PC-3 (cell line): ENCODE results near the gene AGO4. TPM values are rescaled to one million over a fixed set of nuclear protein-coding genes. Genes with fewer than 3 reads are reported as not detected.
"Not testable (repeated sequence)": the region's sequence is repeated elsewhere in the genome, so short reads cannot be mapped to it uniquely, and the experiment has no call there.

Source experiments
- ATAC-seq: fragments of 200-7000 bp; cut with Tn5 transposase; 2 replicates; pipeline ENCODE4 v1.9.1; 2020; ENCODE audit warnings: mild to moderate bottlenecking, moderate library complexity
- BruUV-seq: library from RNA; stranded (reverse); fragments of 400-500 nt; replicated peaks from 2 replicates; lab custom pipeline; 2021; lab: Mats Ljungman, UMichigan
- CTCF ChIA-PET: fragments of 300-600 bp; sonication (Branson Sonifier 250); formaldehyde crosslinking; loops from one replicate; lab custom pipeline; 2022; ENCODE audit warnings: antibody characterized with exemption; lab: Charles Lee
- POLR2A ChIA-PET: fragments of 300-600 bp; sonication (Branson Sonifier 250); formaldehyde crosslinking; loops from one replicate; lab custom pipeline; 2022; ENCODE audit warnings: antibody characterized with exemption; ENCODE audit not compliant: unreplicated experiment; lab: Charles Lee
- DNase-seq: peaks from one replicate; pipeline ENCODE4 v3.0.0-alpha.2; 2015
- H2AFZ ChIP-seq: fragments of 300-600 bp; sonication (generic); 2 replicates; pipeline ENCODE4 v1.6.0; 2016; ENCODE audit warnings: antibody characterized with exemption, low read length
- H3F3A ChIP-seq: fragments of 300-600 bp; sonication (generic); one replicate; pipeline ENCODE4 v1.6.0; 2017; ENCODE audit warnings: antibody characterized with exemption, low read length, control low read depth, mild to moderate bottlenecking; ENCODE audit not compliant: unreplicated experiment
- H3K27ac ChIP-seq: fragments of 300-600 bp; sonication (generic); 2 replicates; pipeline ENCODE4 v1.5.1; 2016; ENCODE audit warnings: mild to moderate bottlenecking, low read length
- H3K27me3 ChIP-seq: fragments of 300-600 bp; sonication (generic); 2 replicates; pipeline ENCODE4 v1.6.1; 2016; ENCODE audit warnings: low read length, mixed read lengths
- H3K36me3 ChIP-seq: fragments of 300-600 bp; sonication (generic); 2 replicates; pipeline ENCODE4 v1.6.1; 2016; ENCODE audit warnings: low read depth, mixed run types, low read length, mixed read lengths
- H3K4me1 ChIP-seq: fragments of 300-600 bp; sonication (generic); 2 replicates; pipeline ENCODE4 v1.5.1; 2016; ENCODE audit warnings: low read length; ENCODE audit not compliant: insufficient read depth
- H3K4me2 ChIP-seq: fragments of 300-600 bp; sonication (generic); 2 replicates; pipeline ENCODE4 v1.6.0; 2016; ENCODE audit warnings: low read length
- H3K4me3 ChIP-seq: fragments of 300-600 bp; sonication (generic); 2 replicates; pipeline ENCODE4 v1.5.1; 2016; ENCODE audit warnings: mild to moderate bottlenecking, low read length, mixed read lengths
- H3K79me2 ChIP-seq: fragments of 300-600 bp; sonication (generic); 2 replicates; pipeline ENCODE4 v1.6.1; 2017; ENCODE audit warnings: low read length, mixed read lengths
- H3K9ac ChIP-seq: fragments of 300-600 bp; sonication (generic); 2 replicates; pipeline ENCODE4 v1.6.0; 2016; ENCODE audit warnings: mild to moderate bottlenecking, low read length
- H3K9me2 ChIP-seq: fragments of 300-600 bp; sonication (generic); replicated peaks from 2 replicates; pipeline ENCODE4 v1.6.1; 2016; ENCODE audit warnings: mixed run types, low read length, mixed read lengths
- H3K9me3 ChIP-seq: fragments of 300-600 bp; sonication (generic); 2 replicates; pipeline ENCODE4 v1.6.1; 2016; ENCODE audit warnings: low read length, mixed read lengths
- H4K20me1 ChIP-seq: fragments of 300-600 bp; sonication (generic); 2 replicates; pipeline ENCODE4 v1.6.1; 2016; ENCODE audit warnings: low read length, mixed read lengths
- EZH2 ChIP-seq: fragments of 300-600 bp; sonication (generic); IDR thresholded peaks from one replicate; pipeline ENCODE4 v1.6.1; 2017; ENCODE audit warnings: antibody characterized with exemption, mild to moderate bottlenecking, low read length; ENCODE audit not compliant: unreplicated experiment
- EZH2phosphoT487 ChIP-seq: fragments of 300-600 bp; sonication (generic); IDR thresholded peaks from 2 replicates; pipeline ENCODE4 v1.6.1; 2018; ENCODE audit warnings: mild to moderate bottlenecking, antibody characterized with exemption, low read length, borderline replicate concordance
- intact Hi-C: fragments of 100-400 bp; cut with micrococcal nuclease; formaldehyde crosslinking; loops from 2 replicates; pipeline ENCODE4 v1.9.0; 2023
- total RNA-seq: library from RNA; depleted of rRNA; stranded (reverse); fragments of >200 nt; gene quantifications from 2 replicates; pipeline ENCODE4 v1.2.3, GENCODE V29; 2014
- TF ChIP-seq, protein P1 (sequence below): fragments of 300-600 bp; sonication (generic); conservative IDR thresholded peaks from 2 replicates; pipeline ENCODE4 v1.5.1; 2017; ENCODE audit warnings: antibody characterized with exemption, low read depth, mild to moderate bottlenecking, low read length

Gene AGO4
- total RNA-seq, 1 experiment from 2014 or later: 5.9 TPM

DNA sequence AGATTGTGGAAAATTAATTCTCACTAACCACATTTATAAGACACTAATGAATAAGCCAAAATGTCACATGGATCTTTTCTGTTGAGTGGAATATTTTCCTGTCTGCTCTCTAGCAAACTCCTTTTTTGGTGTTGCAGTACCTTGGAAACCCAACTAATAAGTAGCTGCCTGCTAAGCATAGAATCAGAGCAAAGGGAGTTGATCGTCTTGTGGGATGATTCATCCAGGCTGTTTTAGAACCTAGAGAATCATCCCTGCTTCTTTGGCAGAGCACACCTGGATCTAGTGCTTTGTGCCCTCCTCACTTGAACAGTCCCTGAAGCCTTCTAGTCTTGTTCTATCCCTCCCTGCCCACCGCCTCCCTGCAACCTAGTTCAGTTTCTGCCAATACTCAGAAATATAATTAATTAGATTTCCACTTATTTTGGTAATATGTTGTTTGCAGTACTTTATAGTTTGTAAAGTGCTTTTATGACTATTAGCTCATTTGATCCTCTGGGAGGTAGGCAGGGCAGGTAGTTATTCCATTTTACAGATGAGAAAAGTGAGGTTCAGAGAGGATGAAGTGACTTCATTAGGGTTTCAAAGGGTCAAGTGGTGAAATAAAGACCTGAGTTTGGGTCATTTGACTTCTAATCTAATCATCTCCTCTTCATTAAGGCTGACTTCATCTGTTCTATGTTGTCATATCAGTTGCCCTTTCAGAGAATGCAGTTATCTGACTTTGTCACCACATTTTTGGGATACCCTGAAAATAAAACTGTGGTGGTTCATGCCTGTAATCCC is 2.5 kb downstream of the AGO4 start:
- no peaks in the 10 kb centered on the region for H3K9me3 ChIP-seq
- H3K36me3 ChIP-seq: no peaks in the 10 kb centered on the region
- no peaks in the 10 kb centered on the region for H4K20me1 ChIP-seq
- intact Hi-C loops: no loop called here
- H3K9ac ChIP-seq: no peak overlapping the region
- peak overlapping the region; percentile 98 for H3K4me2 ChIP-seq
- no peak overlapping the region for H3K27ac ChIP-seq
- H3K9me2 ChIP-seq: no peaks in the 10 kb centered on the region
- ATAC-seq (peak; percentile 40), DNase-seq (peak; percentile 71)
- H3K27me3 ChIP-seq: no peaks in the 10 kb centered on the region
- peaks cover 23% of the 10 kb centered on the region for H3K4me1 ChIP-seq
- POLR2A ChIA-PET: no interaction called here
- CTCF ChIA-PET: no interaction called here
- BruUV-seq: no TSS peak
- no peaks in the 10 kb centered on the region for H3F3A ChIP-seq
- TF ChIP-seq, protein P1, sequence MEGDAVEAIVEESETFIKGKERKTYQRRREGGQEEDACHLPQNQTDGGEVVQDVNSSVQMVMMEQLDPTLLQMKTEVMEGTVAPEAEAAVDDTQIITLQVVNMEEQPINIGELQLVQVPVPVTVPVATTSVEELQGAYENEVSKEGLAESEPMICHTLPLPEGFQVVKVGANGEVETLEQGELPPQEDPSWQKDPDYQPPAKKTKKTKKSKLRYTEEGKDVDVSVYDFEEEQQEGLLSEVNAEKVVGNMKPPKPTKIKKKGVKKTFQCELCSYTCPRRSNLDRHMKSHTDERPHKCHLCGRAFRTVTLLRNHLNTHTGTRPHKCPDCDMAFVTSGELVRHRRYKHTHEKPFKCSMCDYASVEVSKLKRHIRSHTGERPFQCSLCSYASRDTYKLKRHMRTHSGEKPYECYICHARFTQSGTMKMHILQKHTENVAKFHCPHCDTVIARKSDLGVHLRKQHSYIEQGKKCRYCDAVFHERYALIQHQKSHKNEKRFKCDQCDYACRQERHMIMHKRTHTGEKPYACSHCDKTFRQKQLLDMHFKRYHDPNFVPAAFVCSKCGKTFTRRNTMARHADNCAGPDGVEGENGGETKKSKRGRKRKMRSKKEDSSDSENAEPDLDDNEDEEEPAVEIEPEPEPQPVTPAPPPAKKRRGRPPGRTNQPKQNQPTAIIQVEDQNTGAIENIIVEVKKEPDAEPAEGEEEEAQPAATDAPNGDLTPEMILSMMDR: no peak
- no peak for TF ChIP-seq EZH2
- TF ChIP-seq EZH2phosphoT487: no peak
- peaks cover 20% of the 10 kb centered on the region for H3K79me2 ChIP-seq
- H2AFZ ChIP-seq: no peak overlapping the region
- H3K4me3 ChIP-seq: peak overlapping the region; percentile 96; the same call in 1 of the 2 replicates

DNA sequence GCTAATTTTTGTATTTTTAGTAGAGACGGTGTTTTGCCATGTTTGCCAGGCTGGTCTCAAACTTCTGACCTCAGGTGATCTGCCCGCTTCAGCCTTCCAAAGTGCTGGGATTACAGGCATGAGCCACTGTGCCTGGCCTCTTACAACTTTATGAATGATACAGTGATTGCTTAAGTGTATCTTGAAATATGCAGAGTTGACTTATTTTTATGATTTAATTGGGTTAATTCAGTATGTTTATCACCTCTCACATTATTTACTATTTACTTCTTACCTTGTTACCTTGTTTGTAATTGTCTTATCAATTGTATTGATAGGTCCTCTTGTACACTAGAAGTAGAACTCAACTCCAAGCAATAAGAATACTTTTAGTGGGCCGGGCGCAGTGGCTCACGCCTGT is 4.9 kb downstream of the AGO4 start:
- Histone ChIP-seq H3K4me1 (peaks cover 23% of the 10 kb centered on the region), H3K79me2 (peaks cover 20% of the 10 kb centered on the region)
- BruUV-seq, POLR2A ChIA-PET, H3K4me2 ChIP-seq, H3K27me3 ChIP-seq, H3K9me2 ChIP-seq, H3K4me3 ChIP-seq, H3K27ac ChIP-seq, H4K20me1 ChIP-seq, H3K36me3 ChIP-seq, DNase-seq, CTCF ChIA-PET, H3K9me3 ChIP-seq, ATAC-seq, intact Hi-C loops, H3K9ac ChIP-seq, H2AFZ ChIP-seq, H3F3A ChIP-seq: not testable (repeated sequence)

DNA sequence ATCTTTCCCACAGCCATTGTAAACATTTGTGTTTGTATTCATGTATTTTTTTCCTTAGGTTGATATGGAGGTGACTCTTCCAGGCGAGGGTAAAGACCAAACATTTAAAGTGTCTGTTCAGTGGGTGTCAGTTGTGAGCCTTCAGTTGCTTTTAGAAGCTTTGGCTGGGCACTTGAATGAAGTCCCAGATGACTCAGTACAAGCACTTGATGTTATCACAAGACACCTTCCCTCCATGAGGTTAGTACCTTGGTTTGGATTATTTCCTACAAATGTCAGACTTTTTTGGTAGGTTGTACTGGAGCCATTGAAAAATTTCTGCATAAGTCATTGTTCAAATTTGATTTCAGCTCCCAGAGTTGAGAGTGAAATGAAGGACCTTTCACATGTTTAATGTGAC is 17.4 kb downstream of the AGO4 start:
- ATAC-seq (no peak; the same call in 1 of the 2 replicates), DNase-seq (no peak)
- Histone ChIP-seq H3K27me3 (no peaks in the 10 kb centered on the region), H3K9ac (no peak overlapping the region), H3K27ac (no peak overlapping the region), H3K4me1 (no peaks in the 10 kb centered on the region), H3K4me2 (no peak overlapping the region), H3K36me3 (0 out of 2 replicates have a peak, but pooled peaks cover 6% of the 10 kb centered on the region), H3K79me2 (no peaks in the 10 kb centered on the region), H3K9me2 (no peaks in the 10 kb centered on the region), H3F3A (no peaks in the 10 kb centered on the region), H3K9me3 (no peaks in the 10 kb centered on the region), H3K4me3 (no peak overlapping the region), H4K20me1 (no peaks in the 10 kb centered on the region), H2AFZ (no peak overlapping the region)
- BruUV-seq: no TSS peak
- ChIA-PET POLR2A (no interaction called here), CTCF (no interaction called here)
- intact Hi-C loops: no loop called here
- TF ChIP-seq, protein P1: no peak
